Ishikawa (cell line): ENCODE measurements around the gene ZC3H6.

Source experiments
- CEBPB ChIP-seq: IDR thresholded peaks from 2 replicates; pipeline ENCODE4 v1.6.1; 2012
- CREB1 ChIP-seq: IDR thresholded peaks from 2 replicates; pipeline ENCODE4 v1.6.1; 2012; ENCODE audit warnings: low read depth
- EGR1 ChIP-seq: IDR thresholded peaks from 2 replicates; pipeline ENCODE4 v1.6.1; 2012
- EP300 ChIP-seq: IDR thresholded peaks from 2 replicates; pipeline ENCODE4 v1.6.1; 2012; ENCODE audit warnings: borderline replicate concordance
- FOXM1 ChIP-seq: IDR thresholded peaks from 2 replicates; pipeline ENCODE4 v1.6.1; 2012; ENCODE audit warnings: low read depth, borderline replicate concordance
- MAX ChIP-seq: IDR thresholded peaks from 2 replicates; pipeline ENCODE4 v1.6.1; 2012
- NFIC ChIP-seq: IDR thresholded peaks from 2 replicates; pipeline ENCODE4 v1.6.1; 2012
- RAD21 ChIP-seq: IDR thresholded peaks from 2 replicates; pipeline ENCODE4 v1.6.1; 2012; ENCODE audit warnings: low read depth
- REST ChIP-seq: IDR thresholded peaks from 2 replicates; pipeline ENCODE4 v1.6.1; 2012; ENCODE audit warnings: low read depth, mild to moderate bottlenecking
- TAF1 ChIP-seq: IDR thresholded peaks from 2 replicates; pipeline ENCODE4 v1.6.1; 2012; ENCODE audit warnings: low read depth, mild to moderate bottlenecking
- TCF12 ChIP-seq: IDR thresholded peaks from 2 replicates; pipeline ENCODE4 v1.6.1; 2012; ENCODE audit warnings: low read depth
- TEAD4 ChIP-seq: IDR thresholded peaks from 2 replicates; pipeline ENCODE4 v1.6.1; 2012
- USF1 ChIP-seq: IDR thresholded peaks from 2 replicates; pipeline ENCODE4 v1.6.1; 2012
- YY1 ChIP-seq: IDR thresholded peaks from 2 replicates; pipeline ENCODE4 v1.6.1; 2012; ENCODE audit warnings: low read depth
- ZBTB7A ChIP-seq: IDR thresholded peaks from 2 replicates; pipeline ENCODE4 v1.6.1; 2012; ENCODE audit warnings: low read depth

Gene ZC3H6

GRCh38 chr2:112290088-112290487, 14.7 kb downstream of the ZC3H6 start:
- no peak for TF ChIP-seq FOXM1
- TF ChIP-seq RAD21, result no peak
- no peak for TF ChIP-seq EP300
- TF ChIP-seq CEBPB, result no peak
- TF ChIP-seq ZBTB7A, result no peak
- no peak for TF ChIP-seq TAF1
- TF ChIP-seq REST, result no peak
- no peak for TF ChIP-seq TCF12
- no peak for TF ChIP-seq CREB1
- no peak for TF ChIP-seq YY1
- no peak for TF ChIP-seq EGR1
- TF ChIP-seq TEAD4, result no peak

GRCh38 chr2:112290648-112291047, 15.3 kb downstream of the ZC3H6 start:
- TF ChIP-seq TEAD4 (no peak), TCF12 (no peak), FOXM1 (no peak)

- TF ChIP-seq TEAD4, result no peak
- no peak for TF ChIP-seq TAF1
- no peak for TF ChIP-seq CREB1
- no peak for TF ChIP-seq MAX
- no peak for TF ChIP-seq FOXM1
- TF ChIP-seq NFIC, result no peak
- TF ChIP-seq RAD21, result no peak
- TF ChIP-seq EP300, result no peak
Observed at GRCh38 chr2:112293636-112294401, 18.4 kb downstream of the ZC3H6 start.

GRCh38 chr2:112295407-112296078, 20.1 kb downstream of the ZC3H6 start:
- TF ChIP-seq NFIC (no peak), CREB1 (no peak), REST (no peak), TCF12 (no peak), CEBPB (no peak), EP300 (no peak), TAF1 (no peak), MAX (no peak), RAD21 (no peak), ZBTB7A (no peak), YY1 (no peak), FOXM1 (no peak), EGR1 (no peak), USF1 (no peak), TEAD4 (no peak)

GRCh38 chr2:112296407-112296806, 21.0 kb downstream of the ZC3H6 start:
- TF ChIP-seq ZBTB7A (no peak), NFIC (no peak), REST (no peak), EGR1 (no peak), EP300 (no peak), RAD21 (no peak), MAX (no peak), TCF12 (no peak), TAF1 (no peak)
